OCI-LY1 (cell line): ENCODE data around the gene SETDB1.

Source experiments
- H2AFZ ChIP-seq: fragments of 200-600 bp; sonication (generic), shearing (Covaris generic); 2 replicates; pipeline ENCODE4 v1.6.0; 2014; ENCODE audit warnings: antibody characterized with exemption, mild to moderate bottlenecking, low read length
- H3F3A ChIP-seq: fragments of 200-600 bp; sonication (generic), shearing (Covaris generic); 2 replicates; pipeline ENCODE4 v1.6.0; 2014; ENCODE audit warnings: mild to moderate bottlenecking, antibody characterized with exemption, low read length, moderate library complexity; ENCODE audit not compliant: insufficient read depth
- H3K27ac ChIP-seq: fragments of 200-600 bp; sonication (generic); 2 replicates; pipeline ENCODE4 v1.5.1; 2014; ENCODE audit warnings: low read length, mixed run types, mild to moderate bottlenecking, low read depth; ENCODE audit not compliant: poor library complexity, severe bottlenecking
- H3K27me3 ChIP-seq: fragments of 200-600 bp; sonication (generic); 2 replicates; pipeline ENCODE4 v1.6.0; 2014; ENCODE audit warnings: antibody characterized with exemption, mild to moderate bottlenecking, low read length, moderate library complexity; ENCODE audit not compliant: insufficient read depth
- H3K36me3 ChIP-seq: fragments of 200-600 bp; sonication (generic); 2 replicates; pipeline ENCODE4 v1.6.1; 2014; ENCODE audit warnings: mild to moderate bottlenecking, antibody characterized with exemption, low read length, moderate library complexity, mixed read lengths; ENCODE audit not compliant: insufficient read depth
- H3K4me1 ChIP-seq: fragments of 200-600 bp; sonication (generic); 2 replicates; pipeline ENCODE4 v1.5.1; 2014; ENCODE audit warnings: mild to moderate bottlenecking, low read length, moderate library complexity; ENCODE audit not compliant: insufficient read depth, severe bottlenecking
- H3K4me2 ChIP-seq: fragments of 200-600 bp; sonication (generic), shearing (Covaris generic); 2 replicates; pipeline ENCODE4 v1.6.1; 2014; ENCODE audit warnings: low read length
- H3K4me3 ChIP-seq: fragments of 200-600 bp; sonication (generic); 2 replicates; pipeline ENCODE4 v1.5.1; 2014; ENCODE audit warnings: low read length, low read depth, mild to moderate bottlenecking, mixed read lengths; ENCODE audit not compliant: poor library complexity, severe bottlenecking
- H3K79me2 ChIP-seq: fragments of 200-600 bp; shearing (Covaris generic); 2 replicates; pipeline ENCODE4 v1.6.1; 2016; ENCODE audit warnings: mixed run types, low read length, mixed read lengths; ENCODE audit not compliant: insufficient read depth
- H3K9ac ChIP-seq: fragments of 200-600 bp; sonication (generic), shearing (Covaris generic); 2 replicates; pipeline ENCODE4 v1.6.1; 2014; ENCODE audit warnings: mild to moderate bottlenecking, low read length, mixed read lengths
- H3K9me2 ChIP-seq: fragments of 200-600 bp; sonication (generic), shearing (Covaris generic); 2 replicates; pipeline ENCODE4 v1.6.1; 2014; ENCODE audit warnings: low read depth, mild to moderate bottlenecking, low read length, mixed read lengths
- H3K9me3 ChIP-seq: fragments of 200-600 bp; shearing (Covaris generic); 2 replicates; pipeline ENCODE4 v1.6.1; 2014; ENCODE audit warnings: low read length, mixed read lengths
- H4K20me1 ChIP-seq: fragments of 200-600 bp; sonication (generic), shearing (Covaris generic); 2 replicates; pipeline ENCODE4 v1.6.0; 2016; ENCODE audit warnings: mild to moderate bottlenecking, low read length; ENCODE audit not compliant: insufficient read depth
- CTCF ChIP-seq: fragments of 200-600 bp; sonication (generic), shearing (Covaris generic); IDR thresholded peaks from 2 replicates; pipeline ENCODE4 v1.5.1; 2017; ENCODE audit warnings: mild to moderate bottlenecking, antibody characterized with exemption, low read length, moderate library complexity, mixed read lengths
- EZH2 ChIP-seq: fragments of 200-600 bp; sonication (generic), shearing (Covaris generic); IDR thresholded peaks from 2 replicates; pipeline ENCODE4 v1.8.0; 2017; ENCODE audit warnings: borderline replicate concordance, mixed run types, mild to moderate bottlenecking, antibody characterized with exemption, low read length, moderate library complexity, mixed read lengths

Gene SETDB1

GRCh38 chr1:150964164-150964489 is 38.0 kb downstream of the SETDB1 start:
- no peak overlapping the region for H3K9ac ChIP-seq
- no peak for TF ChIP-seq EZH2
- TF ChIP-seq CTCF = no peak
- H3K4me3 ChIP-seq = no peak overlapping the region
- peaks cover 97% of the 10 kb centered on the region for H3K36me3 ChIP-seq
- no peaks in the 10 kb centered on the region for H4K20me1 ChIP-seq
- no peaks in the 10 kb centered on the region for H3K27me3 ChIP-seq
- no peaks in the 10 kb centered on the region for H3K9me3 ChIP-seq
- no peaks in the 10 kb centered on the region for H3K4me1 ChIP-seq
- no peaks in the 10 kb centered on the region for H3F3A ChIP-seq
- no peaks in the 10 kb centered on the region for H3K79me2 ChIP-seq
- no peak overlapping the region for H3K27ac ChIP-seq
- no peak overlapping the region for H3K4me2 ChIP-seq
- H3K9me2 ChIP-seq = no peaks in the 10 kb centered on the region
- H2AFZ ChIP-seq = no peak overlapping the region

- Histone ChIP-seq H3K79me2 (no peaks in the 10 kb centered on the region), H3K36me3 (peaks cover 82% of the 10 kb centered on the region), H3K9me3 (no peaks in the 10 kb centered on the region), H3K9ac (no peak overlapping the region), H3K9me2 (no peaks in the 10 kb centered on the region), H4K20me1 (no peaks in the 10 kb centered on the region), H3K4me3 (no peak overlapping the region), H2AFZ (no peak overlapping the region), H3F3A (no peaks in the 10 kb centered on the region), H3K27me3 (no peaks in the 10 kb centered on the region), H3K4me2 (no peak overlapping the region), H3K4me1 (no peaks in the 10 kb centered on the region), H3K27ac (no peak overlapping the region)
- TF ChIP-seq CTCF (no peak), EZH2 (no peak)
Observed at GRCh38 chr1:150965605-150966004, 39.4 kb downstream of the SETDB1 start.

- Histone ChIP-seq H3K79me2 (no peaks in the 10 kb centered on the region), H3K36me3 (peaks cover 78% of the 10 kb centered on the region), H2AFZ (no peak overlapping the region), H3K27me3 (no peaks in the 10 kb centered on the region), H3F3A (no peaks in the 10 kb centered on the region), H3K9me3 (no peaks in the 10 kb centered on the region), H4K20me1 (no peaks in the 10 kb centered on the region), H3K9me2 (no peaks in the 10 kb centered on the region), H3K4me3 (no peak overlapping the region), H3K27ac (no peak overlapping the region), H3K4me2 (no peak overlapping the region), H3K9ac (no peak overlapping the region), H3K4me1 (no peaks in the 10 kb centered on the region)
- TF ChIP-seq CTCF (no peak), EZH2 (no peak)
Observed at GRCh38 chr1:150966011-150966410, 39.8 kb downstream of the SETDB1 start.
